OCI-LY3 (cell line): ENCODE results near the gene NXN.

Source experiments
- H2AFZ ChIP-seq: fragments of 200-600, 300-600 bp; shearing (Covaris generic); 2 replicates; pipeline ENCODE4 v1.6.0; 2014; ENCODE audit warnings: antibody characterized with exemption, low read depth, low read length
- H3K27ac ChIP-seq: fragments of 200-600, 300-600 bp; sonication (generic); 2 replicates; pipeline ENCODE4 v1.5.1; 2014; ENCODE audit warnings: mild to moderate bottlenecking, low read length, moderate library complexity, mixed read lengths
- H3K27me3 ChIP-seq: fragments of 200-600, 300-600 bp; sonication (generic); 2 replicates; pipeline ENCODE4 v1.6.1; 2014; ENCODE audit warnings: low read depth, low read length, mixed read lengths
- H3K36me3 ChIP-seq: fragments of 200-600, 300-600 bp; sonication (generic); replicated peaks from 2 replicates; pipeline ENCODE3; 2014; ENCODE audit warnings: low read depth, low read length, mixed read lengths
- H3K4me1 ChIP-seq: fragments of 300-600, 200-600 bp; sonication (generic); 2 replicates; pipeline ENCODE4 v1.6.1; 2014; ENCODE audit warnings: low read length, mixed read lengths
- H3K4me2 ChIP-seq: fragments of 200-600, 300-600 bp; sonication (generic); 2 replicates; pipeline ENCODE4 v1.6.1; 2014; ENCODE audit warnings: low read length, mixed read lengths
- H3K4me3 ChIP-seq: fragments of 300-600, 200-600 bp; sonication (generic); 2 replicates; pipeline ENCODE4 v1.5.1; 2014; ENCODE audit warnings: antibody characterized with exemption, mild to moderate bottlenecking, low read length, moderate library complexity
- H3K79me2 ChIP-seq: fragments of 300-600, 200-600 bp; shearing (Covaris generic); 2 replicates; pipeline ENCODE4 v1.6.1; 2014; ENCODE audit warnings: mild to moderate bottlenecking, low read length, mixed read lengths
- H3K9ac ChIP-seq: fragments of 300-600, 200-600 bp; shearing (Covaris generic); 2 replicates; pipeline ENCODE4 v1.6.0; 2014; ENCODE audit warnings: mild to moderate bottlenecking, low read length, moderate library complexity
- H3K9me3 ChIP-seq: fragments of 200-600, 300-600 bp; shearing (Covaris generic); 2 replicates; pipeline ENCODE4 v1.6.1; 2014; ENCODE audit warnings: low read length, mixed read lengths; ENCODE audit not compliant: insufficient read depth
- H4K20me1 ChIP-seq: fragments of 200-600, 300-600 bp; sonication (generic); 2 replicates; pipeline ENCODE4 v1.6.1; 2016; ENCODE audit warnings: low read length, mixed read lengths; ENCODE audit not compliant: insufficient read depth
- EZH2phosphoT487 ChIP-seq: fragments of 200-600 bp; shearing (Covaris generic); IDR thresholded peaks from 2 replicates; pipeline ENCODE4 v1.6.1; 2018; ENCODE audit warnings: antibody characterized with exemption, mixed run types, low read depth
- TF ChIP-seq, protein P1 (sequence below): fragments of 200-600, 300-600 bp; sonication (generic); IDR thresholded peaks from 2 replicates; pipeline ENCODE4 v1.5.1; 2014; ENCODE audit warnings: antibody characterized with exemption, low read length, low read depth

The NXN gene

DNA sequence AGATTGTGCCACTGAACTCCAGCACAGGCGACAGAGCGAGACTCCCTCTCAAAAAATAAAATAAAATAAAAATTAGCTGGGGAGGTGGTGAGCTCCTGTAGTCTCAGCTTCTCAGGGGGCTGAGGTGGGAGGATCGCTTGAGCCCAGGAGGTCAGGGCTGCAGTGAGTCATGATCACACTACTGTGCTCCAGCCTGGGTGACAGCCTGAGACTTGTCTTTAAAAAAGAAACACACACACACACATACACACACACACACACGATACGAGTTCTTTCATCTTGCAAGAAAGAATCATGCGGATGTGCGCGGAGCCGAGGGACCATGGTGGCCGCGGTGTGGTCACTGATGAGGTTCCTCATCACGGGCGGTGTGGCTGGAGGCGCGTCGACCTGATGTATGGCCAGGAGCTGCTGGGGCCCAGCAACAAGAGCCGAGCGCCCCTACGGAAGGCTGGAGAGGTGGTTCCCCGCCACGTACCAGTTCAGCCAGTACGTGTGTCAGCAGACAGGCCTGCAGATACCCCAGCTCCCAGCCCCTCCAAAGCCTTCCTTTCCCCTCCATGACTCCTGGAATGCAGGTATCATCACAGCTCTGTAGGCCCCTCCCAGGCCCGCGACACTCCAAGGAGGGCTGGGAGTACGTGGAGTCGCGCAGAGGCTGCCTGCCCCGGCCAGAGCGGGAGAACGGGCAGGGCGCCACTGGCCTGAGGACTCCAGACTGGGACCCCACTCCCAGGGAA lies 20.7 kb downstream of the NXN start:
- TF ChIP-seq EZH2phosphoT487 = no peak
- TF ChIP-seq, protein P1, sequence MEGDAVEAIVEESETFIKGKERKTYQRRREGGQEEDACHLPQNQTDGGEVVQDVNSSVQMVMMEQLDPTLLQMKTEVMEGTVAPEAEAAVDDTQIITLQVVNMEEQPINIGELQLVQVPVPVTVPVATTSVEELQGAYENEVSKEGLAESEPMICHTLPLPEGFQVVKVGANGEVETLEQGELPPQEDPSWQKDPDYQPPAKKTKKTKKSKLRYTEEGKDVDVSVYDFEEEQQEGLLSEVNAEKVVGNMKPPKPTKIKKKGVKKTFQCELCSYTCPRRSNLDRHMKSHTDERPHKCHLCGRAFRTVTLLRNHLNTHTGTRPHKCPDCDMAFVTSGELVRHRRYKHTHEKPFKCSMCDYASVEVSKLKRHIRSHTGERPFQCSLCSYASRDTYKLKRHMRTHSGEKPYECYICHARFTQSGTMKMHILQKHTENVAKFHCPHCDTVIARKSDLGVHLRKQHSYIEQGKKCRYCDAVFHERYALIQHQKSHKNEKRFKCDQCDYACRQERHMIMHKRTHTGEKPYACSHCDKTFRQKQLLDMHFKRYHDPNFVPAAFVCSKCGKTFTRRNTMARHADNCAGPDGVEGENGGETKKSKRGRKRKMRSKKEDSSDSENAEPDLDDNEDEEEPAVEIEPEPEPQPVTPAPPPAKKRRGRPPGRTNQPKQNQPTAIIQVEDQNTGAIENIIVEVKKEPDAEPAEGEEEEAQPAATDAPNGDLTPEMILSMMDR = no peak
- Histone ChIP-seq H3K9ac (no peak overlapping the region), H4K20me1 (no peaks in the 10 kb centered on the region), H3K4me3 (no peak overlapping the region), H3K4me2 (no peak overlapping the region), H3K27me3 (no peaks in the 10 kb centered on the region), H2AFZ (no peak overlapping the region), H3K79me2 (no peaks in the 10 kb centered on the region), H3K27ac (no peak overlapping the region), H3K4me1 (no peaks in the 10 kb centered on the region), H3K36me3 (no peaks in the 10 kb centered on the region), H3K9me3 (no peaks in the 10 kb centered on the region)

DNA sequence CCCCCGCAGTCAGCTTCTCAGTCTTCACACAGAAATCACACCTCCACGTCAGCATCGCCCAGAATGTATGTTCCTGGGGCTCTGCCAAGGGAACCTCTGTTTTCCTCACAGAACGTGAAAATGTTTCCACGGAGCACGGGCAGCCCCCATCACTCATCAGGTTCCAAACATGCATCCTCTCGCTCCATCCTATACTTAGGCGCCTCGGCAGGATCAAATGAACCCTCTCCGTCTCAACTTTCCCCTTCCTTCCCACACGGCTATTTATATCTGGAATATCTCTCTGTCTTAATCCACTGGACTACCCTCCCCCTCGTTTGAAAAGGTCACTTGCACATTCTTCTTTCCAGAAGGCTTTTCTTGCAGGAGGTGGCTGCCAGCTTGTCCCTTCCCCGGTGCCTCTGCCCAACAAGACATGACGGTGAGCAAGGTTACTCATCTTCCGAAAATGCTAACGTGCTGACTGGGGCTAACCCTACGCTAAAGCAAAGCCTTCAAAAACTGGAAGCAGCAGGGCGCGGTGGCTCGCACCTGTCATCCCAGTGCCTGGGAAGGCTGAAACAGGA lies 21.6 kb downstream of the NXN start:
- Histone ChIP-seq H3K36me3 (no peaks in the 10 kb centered on the region), H3K79me2 (no peaks in the 10 kb centered on the region)

DNA sequence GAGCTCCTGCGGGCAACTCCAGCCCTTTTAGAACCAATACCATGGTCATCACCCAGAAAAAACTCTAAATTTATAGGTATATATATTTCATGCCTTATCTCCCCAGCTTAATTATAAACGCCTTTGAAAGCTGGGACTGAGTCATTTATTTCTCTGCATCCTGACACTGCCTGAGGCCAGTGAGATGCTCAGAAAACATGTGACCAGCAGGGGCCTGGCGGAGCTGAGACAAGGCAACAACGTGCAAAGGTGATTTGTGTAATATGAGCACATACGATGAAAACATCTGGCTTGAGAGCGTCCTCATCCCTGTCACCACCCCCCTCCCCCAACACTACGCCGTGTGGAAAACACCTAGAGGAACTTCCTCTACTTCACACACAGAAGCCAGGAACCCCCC lies 22.7 kb downstream of the NXN start:
- Histone ChIP-seq H3K4me1 (no peaks in the 10 kb centered on the region), H3K4me2 (no peak overlapping the region), H2AFZ (no peak overlapping the region), H4K20me1 (no peaks in the 10 kb centered on the region), H3K9me3 (no peaks in the 10 kb centered on the region), H3K36me3 (no peaks in the 10 kb centered on the region), H3K27ac (no peak overlapping the region), H3K79me2 (no peaks in the 10 kb centered on the region), H3K4me3 (no peak overlapping the region), H3K9ac (no peak overlapping the region), H3K27me3 (no peaks in the 10 kb centered on the region)
- TF ChIP-seq EZH2phosphoT487 = no peak
- TF ChIP-seq, protein P1 = no peak

More for the DNA sequence above, 21.6 kb downstream of the NXN start:
- no peaks in the 10 kb centered on the region for H3K27me3 ChIP-seq
- TF ChIP-seq, protein P1 = no peak
- no peak for TF ChIP-seq EZH2phosphoT487
- no peak overlapping the region for H3K9ac ChIP-seq
- H3K4me3 ChIP-seq = no peak overlapping the region
- H3K27ac ChIP-seq = no peak overlapping the region
- H3K9me3 ChIP-seq = no peaks in the 10 kb centered on the region
- no peaks in the 10 kb centered on the region for H4K20me1 ChIP-seq
- no peak overlapping the region for H2AFZ ChIP-seq
- H3K4me1 ChIP-seq = no peaks in the 10 kb centered on the region
- no peak overlapping the region for H3K4me2 ChIP-seq

DNA sequence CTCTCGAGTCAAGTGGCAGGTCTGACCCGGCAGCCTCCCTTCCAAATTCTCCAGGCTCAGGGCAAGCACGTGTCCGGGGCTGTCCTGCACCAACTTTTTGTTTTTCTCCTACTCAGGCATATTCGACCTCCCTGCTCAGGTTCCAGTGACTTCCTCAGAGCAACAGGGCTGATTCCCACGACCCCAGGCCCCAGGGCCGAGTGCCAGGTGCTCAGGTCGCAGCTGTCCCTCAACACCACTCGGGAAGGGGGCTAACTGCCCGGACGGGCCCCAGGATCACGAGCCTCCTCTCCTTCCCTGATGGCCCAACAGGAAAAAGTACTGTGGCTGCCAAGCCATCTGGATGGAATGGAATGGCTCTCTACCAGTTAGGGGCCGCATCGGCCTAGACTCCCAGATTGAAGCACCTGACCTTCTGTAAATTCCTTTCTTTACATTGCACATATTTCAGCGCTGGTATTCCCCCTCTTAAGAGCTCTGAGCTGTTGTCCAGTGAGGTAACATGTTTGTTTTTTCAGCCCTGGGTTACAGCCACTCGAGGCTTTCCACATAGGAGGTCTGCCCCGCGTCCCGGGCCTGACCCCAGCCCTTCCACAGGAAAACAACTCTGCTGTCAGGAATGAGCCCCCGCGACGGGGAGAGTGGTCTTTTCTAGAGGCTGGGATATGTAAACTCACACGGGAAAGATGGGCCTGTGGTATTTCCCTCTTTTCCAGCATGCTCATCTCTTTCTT lies 25.0 kb downstream of the NXN start:
- Histone ChIP-seq H3K9ac (no peak overlapping the region), H3K36me3 (no peaks in the 10 kb centered on the region), H2AFZ (no peak overlapping the region), H3K27me3 (no peaks in the 10 kb centered on the region), H3K27ac (no peak overlapping the region), H3K9me3 (no peaks in the 10 kb centered on the region), H3K4me2 (no peak overlapping the region), H3K4me3 (no peak overlapping the region), H3K79me2 (no peaks in the 10 kb centered on the region), H4K20me1 (no peaks in the 10 kb centered on the region), H3K4me1 (no peaks in the 10 kb centered on the region)
- TF ChIP-seq, protein P1 = no peak
- TF ChIP-seq EZH2phosphoT487 = no peak
